AG08396 (cell line): ENCODE results near the gene BACH2.
"Not testable (repeated sequence)": the region's sequence is repeated elsewhere in the genome, so short reads cannot be mapped to it uniquely, and the experiment has no call there.

Source experiments
- DNase-seq: peaks from one replicate; pipeline ENCODE4 v3.0.0; 2012; ENCODE audit warnings: low spot score, mixed read lengths

BACH2 gene

DNA sequence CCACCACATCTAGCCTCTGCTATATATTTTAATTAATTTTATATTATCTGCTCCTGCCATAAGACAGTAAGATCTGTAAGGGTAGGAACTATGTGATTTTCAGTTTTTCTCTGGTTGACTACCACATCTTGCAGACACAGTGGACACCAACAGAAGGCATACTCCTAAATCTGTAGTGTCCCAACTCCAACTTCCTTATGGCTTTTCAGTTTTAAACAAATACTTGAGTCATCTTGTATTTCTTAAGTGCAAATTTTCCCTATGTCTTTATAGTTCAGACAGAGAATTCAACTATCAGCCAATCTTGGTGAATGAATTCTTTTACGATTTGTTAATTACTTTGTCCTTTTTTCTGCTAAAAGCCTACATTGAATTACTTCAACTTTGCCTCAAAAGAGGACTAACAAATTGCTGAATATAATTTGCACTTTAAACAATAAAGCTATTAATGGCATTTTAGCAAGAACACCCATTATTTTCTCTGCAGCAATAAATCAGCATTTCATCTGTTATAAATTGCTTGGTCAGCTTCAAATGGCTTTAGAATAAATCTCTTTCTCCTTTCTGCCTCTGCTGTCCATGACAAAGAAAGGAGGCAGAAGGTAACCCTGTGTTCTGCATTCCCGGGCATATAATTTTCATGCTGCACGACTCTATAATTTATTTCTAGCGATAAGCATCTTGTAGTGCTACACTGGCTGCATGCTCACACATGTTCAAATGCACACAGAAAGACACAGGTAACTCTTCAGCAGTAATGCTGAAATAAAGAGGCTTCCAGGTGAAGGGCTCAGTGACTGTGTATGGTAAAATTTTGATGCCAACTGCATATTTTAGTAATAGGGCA, 144.8 kb downstream of the BACH2 start:
- no peak for DNase-seq

- DNase-seq: no peak
Observed at GRCh38 chr6:90149280-90149679, 147.4 kb downstream of the BACH2 start.

DNA sequence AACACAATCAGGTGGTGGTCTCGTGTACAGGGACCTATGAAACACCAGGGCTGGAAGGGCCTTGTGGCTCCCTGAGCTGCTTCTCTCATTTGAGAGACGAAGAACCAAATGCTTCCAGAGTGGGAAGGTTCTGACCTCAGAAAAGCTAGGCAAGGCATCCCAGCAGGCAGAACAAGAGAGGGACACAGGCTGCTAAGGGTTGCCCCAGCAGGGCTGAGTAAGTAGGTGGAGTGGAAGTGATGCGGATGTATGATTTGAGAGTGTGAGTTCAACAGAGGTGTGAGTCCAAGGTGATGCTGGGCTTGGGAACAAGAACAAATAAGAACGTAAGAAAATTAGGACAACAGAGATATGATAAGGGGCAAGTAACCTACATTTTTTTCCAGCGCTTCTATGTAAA, 147.8 kb downstream of the BACH2 start:
- DNase-seq: no peak

GRCh38 chr6:90146921-90147649, 149.6 kb downstream of the BACH2 start:
- DNase-seq: no peak

- DNase-seq: no peak
Observed at GRCh38 chr6:90146024-90146423, 150.6 kb downstream of the BACH2 start.

DNA sequence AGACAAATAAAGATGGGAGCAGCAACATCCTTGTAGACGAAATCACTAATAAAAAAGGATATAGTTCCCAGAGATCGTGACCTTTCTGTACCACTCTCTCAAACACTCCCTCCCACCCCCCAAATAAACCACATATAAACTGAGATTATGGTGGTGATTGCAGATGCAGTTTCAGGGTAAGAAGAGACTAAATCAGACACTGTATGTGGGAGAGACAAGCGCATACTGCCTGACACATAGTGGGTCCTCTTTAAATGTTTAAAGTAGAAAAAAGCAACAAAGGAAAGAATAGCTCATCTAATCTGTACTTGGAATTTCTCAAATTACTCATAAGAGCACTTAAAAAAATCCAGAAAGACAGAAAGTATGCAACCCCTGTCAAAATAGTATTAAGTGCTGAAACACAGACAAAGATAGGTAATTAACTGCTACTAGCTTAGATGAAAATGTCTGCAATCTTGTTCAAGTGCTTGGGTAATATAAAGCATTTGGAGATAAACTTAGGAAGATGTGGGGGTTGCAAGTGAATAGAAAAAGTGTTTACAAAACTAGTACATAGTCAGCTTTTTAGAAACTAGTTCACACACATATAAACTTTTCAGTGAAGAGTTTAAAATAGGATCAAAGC, 151.6 kb downstream of the BACH2 start:
- no peak for DNase-seq

- DNase-seq: no peak
Observed at GRCh38 chr6:90144396-90144795, 152.2 kb downstream of the BACH2 start.

- no peak for DNase-seq
Observed at GRCh38 chr6:90140683-90141082, 156.0 kb downstream of the BACH2 start.

- DNase-seq: no peak
Observed at GRCh38 chr6:90139272-90139817, 157.3 kb downstream of the BACH2 start.

GRCh38 chr6:90136837-90137568, 159.6 kb downstream of the BACH2 start:
- no peak for DNase-seq

GRCh38 chr6:90136176-90136575, 160.5 kb downstream of the BACH2 start:
- no peak for DNase-seq

- peak; percentile 8 for DNase-seq
Observed at GRCh38 chr6:90135667-90136066, 161.0 kb downstream of the BACH2 start.

- not testable (repeated sequence) for DNase-seq
Observed at GRCh38 chr6:90133664-90134063, 163.0 kb downstream of the BACH2 start.

- peak; percentile 23 for DNase-seq
Observed at GRCh38 chr6:90131614-90132423, 164.8 kb downstream of the BACH2 start.

DNA sequence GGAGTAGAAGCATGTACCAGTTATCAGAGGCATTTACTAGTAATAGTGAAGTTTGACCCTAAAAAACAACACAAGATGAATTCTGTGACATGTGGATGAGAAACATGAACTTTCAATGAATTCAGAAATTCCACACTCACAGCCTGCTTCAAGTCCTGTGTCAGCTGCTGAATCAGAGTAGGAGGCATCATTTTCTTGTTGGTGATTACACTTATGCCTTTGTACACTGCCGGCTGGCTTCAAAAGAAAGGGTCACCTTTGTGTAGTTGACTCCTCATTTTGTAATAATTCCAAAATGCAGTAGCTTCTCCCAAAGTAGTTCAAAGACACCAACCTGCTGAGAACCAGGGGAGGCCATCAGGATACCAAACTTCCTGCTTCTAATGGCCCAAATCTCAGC, 165.5 kb downstream of the BACH2 start:
- no peak for DNase-seq

GRCh38 chr6:90128687-90129086, 168.0 kb downstream of the BACH2 start:
- DNase-seq: not testable (repeated sequence)

GRCh38 chr6:90127595-90127994, 169.0 kb downstream of the BACH2 start:
- DNase-seq: no peak

DNA sequence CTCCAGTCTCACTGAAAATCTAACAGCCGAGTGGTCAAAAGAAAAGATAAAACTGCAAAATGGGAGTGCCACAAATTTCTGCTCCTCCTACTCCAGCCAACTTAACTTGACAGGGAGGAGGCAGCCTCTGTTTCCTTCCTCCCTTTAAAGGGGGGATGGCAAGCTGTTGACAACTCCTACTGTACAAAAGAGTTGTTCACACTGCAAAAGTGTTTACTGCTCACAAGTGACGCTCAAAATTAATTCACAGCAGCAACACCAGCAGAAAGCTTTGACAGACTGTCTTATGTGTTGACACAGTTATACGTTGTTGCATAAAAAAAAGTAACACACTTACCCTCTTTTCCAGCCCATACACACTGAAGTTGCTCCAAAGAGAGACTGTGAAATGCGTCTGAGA, 169.8 kb downstream of the BACH2 start:
- no peak for DNase-seq

DNA sequence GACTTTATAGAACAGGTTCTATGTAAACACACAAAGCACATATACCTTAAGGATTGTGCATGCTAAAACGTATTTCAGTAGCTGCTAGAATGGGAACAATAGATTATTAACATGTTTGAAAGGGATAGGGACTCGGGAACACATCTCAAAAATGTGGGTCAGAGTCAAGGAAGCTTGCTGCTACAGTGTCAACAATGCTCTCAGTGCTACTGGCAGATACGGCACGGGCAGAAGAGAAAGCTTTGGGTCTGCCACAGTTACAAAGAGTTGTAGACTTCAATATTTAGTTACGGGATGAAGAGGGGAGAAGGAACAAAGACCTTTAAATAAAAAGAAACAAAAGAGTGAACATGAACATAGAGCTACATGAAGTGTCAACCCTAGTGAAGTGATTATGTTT, 170.5 kb downstream of the BACH2 start:
- DNase-seq: no peak

- no peak for DNase-seq
Observed at GRCh38 chr6:90124874-90125510, 171.7 kb downstream of the BACH2 start.

- DNase-seq: peak; percentile 9
Observed at GRCh38 chr6:90123831-90124230, 172.8 kb downstream of the BACH2 start.
